GM18873 (cell line): ENCODE results near the gene MKLN1.
"Not testable (repeated sequence)": the region's sequence is repeated elsewhere in the genome, so short reads cannot be mapped to it uniquely, and the experiment has no call there.

Experiments used
- ATAC-seq: cut with Tn5 transposase; IDR thresholded peaks from one replicate; pipeline ENCODE4 v1.9.1; 2021; ENCODE audit warnings: mild to moderate bottlenecking, moderate library complexity, moderate number of reproducible peaks; ENCODE audit not compliant: unreplicated experiment, low FRiP score

The MKLN1 gene

GRCh38 chr7:131327626-131328376 is at the start of gene MKLN1:
Gene MKLN1 (plus strand): TSS chr7:131327876. CDS start chr7:131327900, 24 bp downstream.
- ATAC-seq = peak; percentile 78

- ATAC-seq = no peak
Measured at GRCh38 chr7:131279044-131279443, 48.6 kb upstream of the MKLN1 start.

- no peak for ATAC-seq
Measured at GRCh38 chr7:131281266-131282048, 46.2 kb upstream of the MKLN1 start.

- no peak for ATAC-seq
Measured at GRCh38 chr7:131284702-131285419, 42.8 kb upstream of the MKLN1 start.

- ATAC-seq = no peak
Measured at GRCh38 chr7:131285556-131285955, 42.1 kb upstream of the MKLN1 start.

- ATAC-seq = no peak
Measured at GRCh38 chr7:131288450-131288849, 39.2 kb upstream of the MKLN1 start.

GRCh38 chr7:131289051-131289450 is 38.6 kb upstream of the MKLN1 start:
- ATAC-seq = no peak

GRCh38 chr7:131292141-131292905 is 35.4 kb upstream of the MKLN1 start:
- ATAC-seq = no peak

- ATAC-seq = no peak
Measured at GRCh38 chr7:131293018-131293417, 34.7 kb upstream of the MKLN1 start.

- no peak for ATAC-seq
Measured at GRCh38 chr7:131294553-131294952, 33.1 kb upstream of the MKLN1 start.

GRCh38 chr7:131298608-131298992 is 29.1 kb upstream of the MKLN1 start:
- ATAC-seq = no peak

- no peak for ATAC-seq
Measured at GRCh38 chr7:131299074-131299473, 28.6 kb upstream of the MKLN1 start.

- ATAC-seq = no peak
Measured at GRCh38 chr7:131300078-131300477, 27.6 kb upstream of the MKLN1 start.

GRCh38 chr7:131300572-131301466 is 26.9 kb upstream of the MKLN1 start:
- no peak for ATAC-seq

GRCh38 chr7:131302446-131302845 is 25.2 kb upstream of the MKLN1 start:
- no peak for ATAC-seq

GRCh38 chr7:131302876-131303707 is 24.6 kb upstream of the MKLN1 start:
- ATAC-seq = no peak

- ATAC-seq = no peak
Measured at GRCh38 chr7:131305152-131305551, 22.5 kb upstream of the MKLN1 start.

GRCh38 chr7:131306041-131306440 is 21.6 kb upstream of the MKLN1 start:
- ATAC-seq = not testable (repeated sequence)

- no peak for ATAC-seq
Measured at GRCh38 chr7:131306777-131307176, 20.9 kb upstream of the MKLN1 start.
